K562 (cell line): ENCODE measurements around the gene REPS1. TPM values are rescaled to one million over a fixed set of nuclear protein-coding genes. Genes with fewer than 3 reads are reported as not detected.

Source experiments
- ATAC-seq: fragments of 200-7000 bp; cut with Tn5 transposase; 3 replicates; pipeline ENCODE4 v1.9.1; 2020; ENCODE audit warnings: moderate library complexity
- BruUV-seq: library from RNA; stranded (reverse); fragments of 400-500 nt; replicated peaks from 2 replicates; lab custom pipeline; 2021; lab: Mats Ljungman, UMichigan
- CTCF ChIA-PET: fragments of 300-600 bp; formaldehyde crosslinking; extraction: SDS; loops from one replicate; lab custom pipeline; 2021; ENCODE audit warnings: low intra/inter-chr PET ratio; lab: Yijun Ruan, JAX
- POLR2A ChIA-PET: fragments of 300-600, 350-650 bp; sonication (Branson Sonifier 250); formaldehyde crosslinking; extraction: SDS; loops from one replicate; lab custom pipeline; 2021; ENCODE audit warnings: antibody characterized with exemption, inconsistent platforms; lab: Yijun Ruan, JAX
- DNase-seq, 4 experiments: peaks; one replicate each; pipeline versions ENCODE4 v3.0.0 to v3.0.0-alpha.2; 2011 to 2018; ENCODE audit warnings: low spot score in 3 of 4, mixed read lengths in 3 of 4; ENCODE audit errors: extremely low read depth in 1 of 4
- FAIRE-seq: peaks from 2 replicates; lab custom pipeline; 2011; peaks lifted over from hg19 to GRCh38; lab: Jason Lieb, UNC
- H2AFZ ChIP-seq: 2 replicates; pipeline ENCODE4 v1.6.0; 2011; ENCODE audit warnings: low read depth, low read length, control low read depth, inconsistent platforms
- H3K27ac ChIP-seq: fragments of 200-600 bp; 3 replicates; pipeline ENCODE4 v1.8.0; 2011; ENCODE audit warnings: low read depth, mild to moderate bottlenecking, control low read depth, inconsistent platforms, low read length, moderate library complexity, mixed read lengths; ENCODE audit errors: extremely low read depth
- H3K27me3 ChIP-seq, 2 experiments: fragments of 300-600 bp in 1 of 2; 2 replicates in 1 of 2; 3 replicates in 1 of 2; pipeline versions ENCODE4 v1.6.0 to v1.8.0; 2011; ENCODE audit warnings: inconsistent platforms in 2 of 2, low read length in 2 of 2, mild to moderate bottlenecking in 1 of 2, mixed read lengths in 1 of 2, moderate library complexity in 1 of 2; ENCODE audit not compliant: control insufficient read depth in 2 of 2, insufficient read depth in 2 of 2
- H3K36me3 ChIP-seq: fragments of 300-600 bp; 3 replicates; pipeline ENCODE4 v1.8.0; 2011; ENCODE audit warnings: mild to moderate bottlenecking, low read length, inconsistent platforms; ENCODE audit not compliant: control insufficient read depth, insufficient read depth
- H3K4me1 ChIP-seq, 2 experiments: fragments of 200-600 bp in 1 of 2; replicated peaks in 1 of 2; 2 replicates in 1 of 2; 3 replicates in 1 of 2; pipeline versions ENCODE4 v1.5.1 to v1.8.0; 2011; ENCODE audit warnings: inconsistent platforms in 2 of 2, low read length in 2 of 2, mild to moderate bottlenecking in 1 of 2, mixed read lengths in 1 of 2, moderate library complexity in 1 of 2; ENCODE audit not compliant: control insufficient read depth in 2 of 2, insufficient read depth in 2 of 2
- H3K4me2 ChIP-seq: 2 replicates; pipeline ENCODE4 v1.6.1; 2011; ENCODE audit warnings: low read length, control low read depth, inconsistent platforms, mixed read lengths; ENCODE audit not compliant: insufficient read depth
- H3K4me3 ChIP-seq: fragments of 200-600 bp; sonication (generic), shearing (Covaris generic); 2 replicates; pipeline ENCODE4 v1.5.1; 2016; ENCODE audit warnings: control low read depth, inconsistent platforms
- H3K79me2 ChIP-seq: fragments of 200-600 bp; 3 replicates; pipeline ENCODE4 v1.8.0; 2011; ENCODE audit warnings: low read length, inconsistent platforms; ENCODE audit not compliant: control insufficient read depth, insufficient read depth
- H3K9ac ChIP-seq, 2 experiments: 2 replicates each; pipeline versions ENCODE4 v1.6.0 to v1.6.1; 2011; ENCODE audit warnings: low read depth in 2 of 2, low read length in 2 of 2, control low read depth in 1 of 2, inconsistent platforms in 1 of 2, mild to moderate bottlenecking in 1 of 2, mixed read lengths in 1 of 2; ENCODE audit not compliant: insufficient read depth in 1 of 2
- H3K9me1 ChIP-seq: one replicate; pipeline ENCODE4 v1.6.0; 2011; ENCODE audit warnings: inconsistent platforms, mild to moderate bottlenecking, low read length, moderate library complexity; ENCODE audit not compliant: control insufficient read depth, insufficient read depth
- H3K9me3 ChIP-seq: replicated peaks from 2 replicates; pipeline ENCODE4 v1.5.1; 2011; ENCODE audit warnings: low read depth, low read length, inconsistent platforms; ENCODE audit not compliant: control insufficient read depth, insufficient read depth
- H4K20me1 ChIP-seq: replicated peaks from 2 replicates; pipeline ENCODE4 v1.6.1; 2011; ENCODE audit warnings: low read length, inconsistent platforms, mixed read lengths; ENCODE audit not compliant: control insufficient read depth, insufficient read depth
- BHLHE40 ChIP-seq: IDR thresholded peaks from 2 replicates; pipeline ENCODE4 v1.6.1; 2011; ENCODE audit warnings: low read length, improper control_type of control experiment
- BMI1 ChIP-seq: fragments of 150-350 bp; IDR thresholded peaks from 2 replicates; pipeline ENCODE4 v1.6.1; 2014; ENCODE audit warnings: low read length
- CBX1 ChIP-seq: sonication (generic); IDR thresholded peaks from 2 replicates; pipeline ENCODE4 v1.6.1; 2016; ENCODE audit warnings: antibody characterized with exemption, low read depth, mild to moderate bottlenecking
- GATAD2A ChIP-seq: fragments of 450-650 bp; IDR thresholded peaks from 2 replicates; pipeline ENCODE4 v1.6.1; 2017
- HDAC2 ChIP-seq: fragments of 450-650 bp; IDR thresholded peaks from 2 replicates; pipeline ENCODE4 v1.6.1; 2016; ENCODE audit warnings: mild to moderate bottlenecking
- KAT2B ChIP-seq: IDR thresholded peaks from one replicate; pipeline ENCODE4 v1.6.1; 2012; ENCODE audit warnings: low read depth, mild to moderate bottlenecking, control low read depth, inconsistent platforms, low read length, moderate library complexity
- MTA2 ChIP-seq: fragments of 450-650 bp; IDR thresholded peaks from 2 replicates; pipeline ENCODE4 v1.6.1; 2016; ENCODE audit warnings: low read depth
- NFIC ChIP-seq: fragments of 450-650 bp; IDR thresholded peaks from 2 replicates; pipeline ENCODE4 v1.6.1; 2017; ENCODE audit warnings: mild to moderate bottlenecking, inconsistent platforms
- POLR2AphosphoS5 ChIP-seq: IDR thresholded peaks from 2 replicates; pipeline ENCODE4 v1.6.1; 2011; ENCODE audit warnings: mild to moderate bottlenecking, low read depth, low read length, moderate library complexity; ENCODE audit not compliant: control insufficient read depth, insufficient read depth
- SMARCC2 ChIP-seq: fragments of 450-650 bp; IDR thresholded peaks from 2 replicates; pipeline ENCODE4 v1.6.1; 2017; ENCODE audit warnings: antibody characterized with exemption, moderate library complexity, mild to moderate bottlenecking, low read depth
- ZNF263 ChIP-seq: sonication (generic); formaldehyde crosslinking; IDR thresholded peaks from 2 replicates; pipeline ENCODE4 v1.8.0; 2022; ENCODE audit warnings: mild to moderate bottlenecking, missing genetic modification reagents, borderline replicate concordance
- WGBS: fragments of 100-300 bp; shearing (Covaris generic); methylation state at CpG from one replicate; pipeline ENCODE4 v1.1.6; 2016; ENCODE audit warnings: low coverage, mixed read lengths; ENCODE audit not compliant: insufficient coverage; ENCODE audit errors: missing lambda C conversion rate; 5-methylcytosine and 5-hydroxymethylcytosine counted together
- in situ Hi-C: fragments of 300-500 bp; cut with MboI; formaldehyde crosslinking; loops from 4 replicates; pipeline ENCODE4 v1.15.0; 2018; ENCODE audit warnings: inconsistent platforms, mixed read lengths
- intact Hi-C: fragments of 100-400 bp; cut with micrococcal nuclease; formaldehyde crosslinking; loops from 2 replicates; pipeline ENCODE4 v1.14.2; 2022
- polyA plus RNA-seq, 8 experiments: library from polyadenylated mRNA; depleted of rRNA in 4 of 8; stranded (reverse) in 5 of 8; unstranded in 3 of 8; fragments of >200 nt; fragmentation: Nextera tagmentation in 2 of 8; fragmentation: Illumina TruSeq in 1 of 8; extraction: Ambion mirVana in 2 of 8; extraction: Trizol in 1 of 8; gene quantifications; 2 replicates each; pipeline versions ENCODE4 v1.2.1 to v1.2.3, GENCODE V29; 2011 to 2014; ENCODE audit warnings: inconsistent platforms in 1 of 8, missing spikeins in 1 of 8
- total RNA-seq, 7 experiments: library from RNA; depleted of rRNA in 6 of 7; stranded (reverse); fragments of >200 nt in 6 of 7; fragmentation: Illumina TruSeq in 2 of 7; extraction: Trizol in 2 of 7; gene quantifications; 2 replicates each; pipeline versions ENCODE4 v1.2.1 to v1.2.3, GENCODE V29; 2011 to 2021; ENCODE audit warnings: low replicate concordance in 1 of 7
- TF ChIP-seq, protein P1 (sequence below), 3 experiments: IDR thresholded peaks in 2 of 3; conservative IDR thresholded peaks in 1 of 3; 2 replicates each; pipeline ENCODE4 v1.5.1; 2011 to 2012; ENCODE audit warnings: low read length in 3 of 3, mild to moderate bottlenecking in 3 of 3, control low read depth in 2 of 3, improper control_type of control experiment in 1 of 3, inconsistent platforms in 1 of 3, low read depth in 1 of 3, mixed read lengths in 1 of 3, moderate library complexity in 1 of 3; ENCODE audit not compliant: insufficient read depth in 2 of 3
- TF ChIP-seq, protein P2 (sequence below), 2 experiments: fragments of 200-800 bp in 1 of 2; sonication (Bioruptor generic) in 1 of 2; sonication (generic) in 1 of 2; formaldehyde crosslinking in 1 of 2; IDR thresholded peaks in 1 of 2; conservative IDR thresholded peaks in 1 of 2; 2 replicates each; pipeline versions ENCODE4 v1.5.0 to v1.6.1; 2016 to 2020; ENCODE audit warnings: missing compliant biosample characterization in 1 of 2, missing genetic modification characterization in 1 of 2, missing genetic modification reagents in 1 of 2
- TF ChIP-seq, protein P3 (sequence below): sonication (generic); formaldehyde crosslinking; IDR thresholded peaks from 2 replicates; pipeline ENCODE4 v1.8.0; 2022; ENCODE audit warnings: mild to moderate bottlenecking, missing genetic modification reagents

Gene REPS1
- total and polyA plus RNA-seq, 9 of the 15 experiments (the other 6 are each of a cell fraction or from before 2014, with no cell fraction given) = 7.9 to 36.0 (median 27.8) TPM

- Histone ChIP-seq H2AFZ (0 out of 2 replicates have a peak overlapping the region, but pooled peaks have one; percentile 97), H3K27ac (no peak overlapping the region), H3K4me1 (peaks cover 17 to 22% of the 10 kb centered on the region in 2 experiments), H3K27me3 (peaks cover 0 to 19% of the 10 kb centered on the region in 2 experiments; a peak in 2 of 5 replicates), H3K9ac (peak overlapping the region in 1 of 2 experiments; percentile 10; a peak in 1 of 4 replicates), H3K79me2 (peaks cover 46% of the 10 kb centered on the region), H3K4me2 (peak overlapping the region; percentile 86), H3K9me1 (no peaks in the 10 kb centered on the region), H3K4me3 (peak overlapping the region; percentile 86), H3K9me3 (no peaks in the 10 kb centered on the region), H3K36me3 (no peaks in the 10 kb centered on the region), H4K20me1 (peaks cover 19% of the 10 kb centered on the region)
- peak; percentile 17 to 45 (median 29) for DNase-seq
- WGBS = 0% methylated on average over 3 of the region's 3 CpGs
- peak; percentile 7; the same call in 2 of the 3 replicates for ATAC-seq
- BruUV-seq = TSS peak; percentile 40
- CTCF ChIA-PET = no interaction called here
- POLR2A ChIA-PET = interaction anchor here (0.6 to 3.7 kb wide), 9 partner anchors 11 to 138 kb away, joined by 3 to 22 read pairs (median 3); no protein-coding TSS in a partner anchor
- intact Hi-C loops = loop anchor here (5.0 kb wide), 3 partner anchors 39 to 869 kb away; no protein-coding TSS in a partner anchor
- FAIRE-seq = peak; percentile 74
- in situ Hi-C loops = loop anchor here (5.0 kb wide), 1 partner anchor 169 kb away; no protein-coding TSS in a partner anchor
- TF ChIP-seq BHLHE40 (no peak), NFIC (0 out of 2 replicates have a peak, but pooled peaks have one; percentile 9), HDAC2 (peak; percentile 37; the same call in 1 of the 2 replicates), POLR2AphosphoS5 (no peak), ZNF263 (no peak), KAT2B (no peak), BMI1 (no peak), SMARCC2 (peak; percentile 55), MTA2 (0 out of 2 replicates have a peak, but pooled peaks have one; percentile 12), CBX1 (no peak), GATAD2A (0 out of 2 replicates have a peak, but pooled peaks have one; percentile 30)
- TF ChIP-seq, protein P1, sequence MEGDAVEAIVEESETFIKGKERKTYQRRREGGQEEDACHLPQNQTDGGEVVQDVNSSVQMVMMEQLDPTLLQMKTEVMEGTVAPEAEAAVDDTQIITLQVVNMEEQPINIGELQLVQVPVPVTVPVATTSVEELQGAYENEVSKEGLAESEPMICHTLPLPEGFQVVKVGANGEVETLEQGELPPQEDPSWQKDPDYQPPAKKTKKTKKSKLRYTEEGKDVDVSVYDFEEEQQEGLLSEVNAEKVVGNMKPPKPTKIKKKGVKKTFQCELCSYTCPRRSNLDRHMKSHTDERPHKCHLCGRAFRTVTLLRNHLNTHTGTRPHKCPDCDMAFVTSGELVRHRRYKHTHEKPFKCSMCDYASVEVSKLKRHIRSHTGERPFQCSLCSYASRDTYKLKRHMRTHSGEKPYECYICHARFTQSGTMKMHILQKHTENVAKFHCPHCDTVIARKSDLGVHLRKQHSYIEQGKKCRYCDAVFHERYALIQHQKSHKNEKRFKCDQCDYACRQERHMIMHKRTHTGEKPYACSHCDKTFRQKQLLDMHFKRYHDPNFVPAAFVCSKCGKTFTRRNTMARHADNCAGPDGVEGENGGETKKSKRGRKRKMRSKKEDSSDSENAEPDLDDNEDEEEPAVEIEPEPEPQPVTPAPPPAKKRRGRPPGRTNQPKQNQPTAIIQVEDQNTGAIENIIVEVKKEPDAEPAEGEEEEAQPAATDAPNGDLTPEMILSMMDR (IDR thresholded peaks at IDR 0.05 in 2 of 3, conservative IDR thresholded peaks at IDR 0.05 in 1 of 3; ENCODE audit: insufficient read depth in 2 of 3, low read depth in 1 of 3, low read length in 3 of 3) = no peak
- TF ChIP-seq, protein P2, sequence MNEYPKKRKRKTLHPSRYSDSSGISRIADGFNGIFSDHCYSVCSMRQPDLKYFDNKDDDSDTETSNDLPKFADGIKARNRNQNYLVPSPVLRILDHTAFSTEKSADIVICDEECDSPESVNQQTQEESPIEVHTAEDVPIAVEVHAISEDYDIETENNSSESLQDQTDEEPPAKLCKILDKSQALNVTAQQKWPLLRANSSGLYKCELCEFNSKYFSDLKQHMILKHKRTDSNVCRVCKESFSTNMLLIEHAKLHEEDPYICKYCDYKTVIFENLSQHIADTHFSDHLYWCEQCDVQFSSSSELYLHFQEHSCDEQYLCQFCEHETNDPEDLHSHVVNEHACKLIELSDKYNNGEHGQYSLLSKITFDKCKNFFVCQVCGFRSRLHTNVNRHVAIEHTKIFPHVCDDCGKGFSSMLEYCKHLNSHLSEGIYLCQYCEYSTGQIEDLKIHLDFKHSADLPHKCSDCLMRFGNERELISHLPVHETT (CRISPR knock-in tag; conservative IDR thresholded peaks at IDR 0.05 in 1 of 2, IDR thresholded peaks at IDR 0.05 in 1 of 2) = no peak
- TF ChIP-seq, protein P3, sequence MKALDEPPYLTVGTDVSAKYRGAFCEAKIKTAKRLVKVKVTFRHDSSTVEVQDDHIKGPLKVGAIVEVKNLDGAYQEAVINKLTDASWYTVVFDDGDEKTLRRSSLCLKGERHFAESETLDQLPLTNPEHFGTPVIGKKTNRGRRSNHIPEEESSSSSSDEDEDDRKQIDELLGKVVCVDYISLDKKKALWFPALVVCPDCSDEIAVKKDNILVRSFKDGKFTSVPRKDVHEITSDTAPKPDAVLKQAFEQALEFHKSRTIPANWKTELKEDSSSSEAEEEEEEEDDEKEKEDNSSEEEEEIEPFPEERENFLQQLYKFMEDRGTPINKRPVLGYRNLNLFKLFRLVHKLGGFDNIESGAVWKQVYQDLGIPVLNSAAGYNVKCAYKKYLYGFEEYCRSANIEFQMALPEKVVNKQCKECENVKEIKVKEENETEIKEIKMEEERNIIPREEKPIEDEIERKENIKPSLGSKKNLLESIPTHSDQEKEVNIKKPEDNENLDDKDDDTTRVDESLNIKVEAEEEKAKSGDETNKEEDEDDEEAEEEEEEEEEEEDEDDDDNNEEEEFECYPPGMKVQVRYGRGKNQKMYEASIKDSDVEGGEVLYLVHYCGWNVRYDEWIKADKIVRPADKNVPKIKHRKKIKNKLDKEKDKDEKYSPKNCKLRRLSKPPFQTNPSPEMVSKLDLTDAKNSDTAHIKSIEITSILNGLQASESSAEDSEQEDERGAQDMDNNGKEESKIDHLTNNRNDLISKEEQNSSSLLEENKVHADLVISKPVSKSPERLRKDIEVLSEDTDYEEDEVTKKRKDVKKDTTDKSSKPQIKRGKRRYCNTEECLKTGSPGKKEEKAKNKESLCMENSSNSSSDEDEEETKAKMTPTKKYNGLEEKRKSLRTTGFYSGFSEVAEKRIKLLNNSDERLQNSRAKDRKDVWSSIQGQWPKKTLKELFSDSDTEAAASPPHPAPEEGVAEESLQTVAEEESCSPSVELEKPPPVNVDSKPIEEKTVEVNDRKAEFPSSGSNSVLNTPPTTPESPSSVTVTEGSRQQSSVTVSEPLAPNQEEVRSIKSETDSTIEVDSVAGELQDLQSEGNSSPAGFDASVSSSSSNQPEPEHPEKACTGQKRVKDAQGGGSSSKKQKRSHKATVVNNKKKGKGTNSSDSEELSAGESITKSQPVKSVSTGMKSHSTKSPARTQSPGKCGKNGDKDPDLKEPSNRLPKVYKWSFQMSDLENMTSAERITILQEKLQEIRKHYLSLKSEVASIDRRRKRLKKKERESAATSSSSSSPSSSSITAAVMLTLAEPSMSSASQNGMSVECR (CRISPR knock-in tag) = no peak
These were observed 1.5 kb downstream of the REPS1 start for GRCh38 chr6:138986578-138986977.
